UCSD-AML1 (cell line): Measurements from ENCODE around the gene KAT6B.

Experiments used
- DNase-seq: peaks from one replicate; lab custom pipeline; 2025; ENCODE audit not compliant: unreplicated experiment; lab: John Stamatoyannopoulos, UW

The KAT6B gene

GRCh38 chr10:74949034-74949832 lies 122.8 kb downstream of the KAT6B start:
- DNase-seq = no peak

DNA sequence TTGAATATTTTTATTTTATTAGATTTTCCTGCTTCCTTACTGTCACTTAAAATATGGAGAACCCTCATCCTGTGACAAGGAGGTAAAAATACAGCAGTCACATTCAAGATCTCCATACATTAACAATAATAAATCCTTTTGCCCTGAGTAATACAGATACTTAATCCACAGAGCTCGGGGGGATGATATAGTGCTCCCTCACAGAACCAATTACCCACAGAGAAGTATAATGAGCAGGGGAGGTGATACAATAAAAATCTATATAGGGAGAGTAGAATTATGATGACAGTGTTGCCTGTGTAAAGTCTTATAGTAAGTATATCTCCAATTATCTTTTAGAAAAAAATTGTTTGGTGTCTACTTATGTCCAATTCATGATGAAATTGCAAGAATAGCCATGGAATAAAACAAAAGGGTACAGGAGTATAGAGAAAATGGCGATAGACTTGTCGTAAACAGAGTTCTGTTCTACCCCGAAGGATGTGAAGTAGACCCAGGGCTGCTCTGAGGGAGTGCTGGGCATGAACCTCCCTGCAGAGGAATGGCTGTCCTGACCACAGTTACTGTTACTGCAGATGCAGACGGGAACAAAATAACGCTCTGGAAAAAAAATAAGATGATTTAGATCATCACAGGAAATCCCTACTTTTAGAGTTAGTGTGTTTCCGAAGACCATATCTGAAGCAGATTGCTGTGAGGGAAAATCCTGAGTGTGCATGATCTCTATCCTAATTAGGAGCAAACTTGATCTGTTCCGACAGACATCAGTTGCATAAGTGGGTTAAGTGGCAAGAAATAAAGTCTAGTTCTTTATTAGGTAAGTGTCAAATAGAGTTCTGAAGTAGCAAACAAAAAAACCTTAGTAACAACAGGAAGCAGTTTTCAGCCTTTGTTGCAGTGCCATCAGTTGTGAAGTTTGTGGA lies 123.7 kb downstream of the KAT6B start:
- DNase-seq = no peak

DNA sequence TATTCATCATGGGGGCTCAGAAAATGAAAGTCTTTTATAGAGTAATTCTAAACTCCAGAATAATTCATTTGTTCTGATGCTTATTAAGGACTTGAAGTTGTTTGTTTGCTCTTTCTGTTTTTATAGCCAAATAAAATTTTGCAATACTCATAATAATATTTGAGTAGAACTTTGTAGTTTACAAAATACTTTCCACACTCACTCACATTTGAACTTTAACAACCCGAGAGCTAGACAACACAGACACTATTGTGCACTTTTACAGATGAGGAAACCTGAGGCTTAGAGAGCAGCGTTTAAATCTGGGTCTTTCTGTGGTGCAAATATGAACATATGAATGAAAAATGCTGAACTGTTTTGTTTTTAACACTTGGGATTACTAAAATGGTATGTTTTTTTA lies 126.8 kb downstream of the KAT6B start:
- DNase-seq = no peak

GRCh38 chr10:74955796-74956195 lies 129.4 kb downstream of the KAT6B start:
- DNase-seq = no peak

DNA sequence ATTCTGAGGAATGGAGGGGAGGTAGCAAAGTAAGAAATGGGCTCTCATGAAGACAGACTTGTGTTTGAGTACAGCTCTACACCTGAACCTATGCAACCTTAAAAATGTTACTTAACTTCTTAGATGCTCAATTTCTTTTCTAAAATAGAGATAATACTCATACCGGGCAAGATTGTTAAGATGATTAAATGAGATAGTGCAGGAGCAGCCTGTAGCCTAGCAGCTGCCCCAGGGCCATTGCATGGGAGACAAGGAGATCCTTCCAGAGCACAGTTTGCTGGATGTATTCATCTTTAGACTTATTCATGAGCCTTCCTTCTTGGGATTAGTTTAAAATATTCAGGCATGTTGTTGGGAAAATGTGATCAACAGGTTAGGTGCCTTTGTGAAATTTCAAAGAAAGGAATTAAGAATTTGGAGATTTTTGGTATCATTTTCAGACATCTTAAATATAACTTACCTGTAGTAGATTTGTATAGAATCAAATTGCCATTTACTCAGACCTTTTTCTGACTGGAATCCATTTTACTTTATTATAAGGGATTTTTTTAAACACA lies 130.2 kb downstream of the KAT6B start:
- no peak for DNase-seq

- no peak for DNase-seq
Measured at GRCh38 chr10:74957285-74957961, 131.0 kb downstream of the KAT6B start.

GRCh38 chr10:74958316-74958715 lies 131.9 kb downstream of the KAT6B start:
- no peak for DNase-seq

GRCh38 chr10:74960670-74961069 lies 134.3 kb downstream of the KAT6B start:
- no peak for DNase-seq

GRCh38 chr10:74962517-74962916 lies 136.1 kb downstream of the KAT6B start:
- no peak for DNase-seq

DNA sequence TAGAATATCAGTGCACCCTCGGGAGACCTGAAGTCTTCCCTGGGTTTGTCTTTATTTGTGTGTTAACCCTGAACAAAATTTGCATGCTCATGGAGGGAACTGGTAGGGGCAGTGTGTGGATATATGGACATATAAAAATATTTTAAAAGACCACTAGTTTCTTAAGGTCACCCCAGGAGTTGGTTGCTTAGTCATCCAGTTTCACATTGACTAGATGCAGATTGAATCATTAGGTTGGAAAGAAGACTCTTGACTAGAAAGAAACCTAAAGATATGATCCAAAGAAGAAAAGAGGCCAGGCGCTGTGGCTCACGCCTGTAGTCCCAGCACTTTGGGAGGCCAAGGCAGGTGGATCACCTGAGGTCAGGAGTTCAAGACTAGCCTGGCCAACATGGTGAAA lies 137.1 kb downstream of the KAT6B start:
- DNase-seq = no peak

GRCh38 chr10:74967911-74968666 lies 141.7 kb downstream of the KAT6B start:
- no peak for DNase-seq

DNA sequence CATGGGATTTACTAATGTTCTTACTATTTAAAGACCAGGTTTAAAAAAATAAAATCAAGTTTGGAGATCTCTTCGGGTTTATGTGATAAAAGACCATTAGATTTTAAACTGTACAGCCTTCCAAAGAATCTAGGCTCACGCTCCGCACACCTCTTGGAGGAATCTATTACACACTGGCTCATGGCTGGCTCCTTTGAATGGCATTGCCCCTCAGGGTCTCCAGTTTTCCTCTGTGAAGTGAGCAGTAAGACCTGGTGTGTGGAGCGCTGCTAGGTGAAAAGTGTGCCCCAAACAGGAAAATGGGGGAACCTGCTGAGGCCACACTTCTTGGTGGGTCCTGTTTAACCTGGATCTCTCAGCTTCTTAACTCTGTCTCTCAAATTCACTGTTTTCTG lies 142.3 kb downstream of the KAT6B start:
- DNase-seq = no peak

DNA sequence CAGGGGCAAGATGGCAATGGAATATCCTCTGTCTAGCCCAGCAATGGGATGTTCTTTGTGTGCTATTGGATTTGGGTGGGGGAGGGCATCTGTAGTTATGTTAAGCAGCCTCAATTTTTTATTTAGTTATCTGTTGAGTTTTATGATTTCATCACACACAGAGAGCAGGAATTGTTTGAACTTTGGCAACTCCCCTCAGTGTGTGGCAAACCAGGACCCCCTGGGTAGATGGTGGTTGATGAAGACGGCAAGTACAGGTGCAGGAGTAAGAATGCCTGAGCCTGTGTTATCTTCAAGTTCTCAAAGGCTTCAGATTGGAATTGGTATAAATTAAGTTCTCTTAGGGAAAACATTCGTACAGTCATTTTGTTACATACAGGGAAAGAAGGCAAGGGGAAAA lies 142.7 kb downstream of the KAT6B start:
- no peak for DNase-seq

DNA sequence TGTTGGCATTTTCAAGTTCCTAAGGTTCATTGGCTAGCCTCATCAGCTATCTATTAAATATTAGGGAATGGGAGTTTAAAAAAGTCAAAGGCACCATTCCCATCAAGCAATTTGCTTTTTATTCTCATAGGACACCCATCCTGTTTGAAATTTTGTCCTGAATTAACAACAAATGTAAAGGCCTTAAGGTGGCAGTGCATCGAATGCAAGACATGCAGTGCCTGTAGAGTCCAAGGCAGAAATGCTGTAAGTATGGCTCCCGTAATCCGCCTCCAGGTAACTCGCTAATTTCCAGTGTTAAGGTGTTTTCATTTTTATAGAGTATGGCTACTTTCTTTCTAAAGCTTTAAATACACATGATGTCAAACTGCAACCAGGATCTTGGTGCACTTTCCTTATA lies 143.1 kb downstream of the KAT6B start:
- DNase-seq = no peak

- no peak for DNase-seq
Measured at GRCh38 chr10:74973741-74974392, 147.5 kb downstream of the KAT6B start.

GRCh38 chr10:74975758-74976157 lies 149.4 kb downstream of the KAT6B start:
- DNase-seq = no peak

- DNase-seq = no peak
Measured at GRCh38 chr10:74976565-74976964, 150.2 kb downstream of the KAT6B start.

- DNase-seq = no peak
Measured at GRCh38 chr10:74977072-74977471, 150.7 kb downstream of the KAT6B start.

- DNase-seq = no peak
Measured at GRCh38 chr10:74977913-74978847, 151.8 kb downstream of the KAT6B start.
